PC-9 (cell line): Measurements from ENCODE around the gene PTPRM. TPM values are rescaled to one million over a fixed set of nuclear protein-coding genes. Genes with fewer than 3 reads are reported as not detected.

Experiments
- BruUV-seq: library from RNA; stranded (reverse); fragments of 400-500 nt; replicated peaks from 2 replicates; lab custom pipeline; 2021; lab: Mats Ljungman, UMichigan
- CTCF ChIA-PET: fragments of 300-600 bp; sonication (Branson Sonifier 250); formaldehyde crosslinking; loops from one replicate; lab custom pipeline; 2022; ENCODE audit warnings: antibody characterized with exemption; lab: Charles Lee
- POLR2A ChIA-PET: fragments of 300-600 bp; sonication (Branson Sonifier 250); formaldehyde crosslinking; loops from one replicate; lab custom pipeline; 2022; ENCODE audit warnings: antibody characterized with exemption; ENCODE audit not compliant: unreplicated experiment; lab: Charles Lee
- DNase-seq, 2 experiments: peaks; one replicate each; pipeline versions ENCODE4 v3.0.0 to v3.0.0-alpha.2; 2015 to 2022; ENCODE audit warnings: mixed read lengths in 1 of 2
- H2AFZ ChIP-seq: fragments of 200-600 bp; sonication (generic); 2 replicates; pipeline ENCODE4 v1.8.1; 2017; ENCODE audit warnings: antibody characterized with exemption
- H3F3A ChIP-seq: fragments of 200-600 bp; sonication (generic); 2 replicates; pipeline ENCODE4 v1.8.1; 2017; ENCODE audit warnings: antibody characterized with exemption, mild to moderate bottlenecking, low read depth; ENCODE audit not compliant: insufficient read depth
- H3K27ac ChIP-seq: fragments of 200-600 bp; sonication (generic); 2 replicates; pipeline ENCODE4 v1.6.1; 2016; ENCODE audit warnings: mixed run types
- H3K27me3 ChIP-seq: fragments of 200-600 bp; sonication (generic); 2 replicates; pipeline ENCODE4 v1.6.1; 2016; ENCODE audit warnings: low read depth, mixed run types; ENCODE audit not compliant: insufficient read depth
- H3K36me3 ChIP-seq: fragments of 200-600 bp; sonication (generic); 2 replicates; pipeline ENCODE4 v1.6.1; 2016; ENCODE audit warnings: low read depth, mixed run types
- H3K4me1 ChIP-seq: fragments of 200-600 bp; sonication (generic); replicated peaks from 2 replicates; pipeline ENCODE4 v1.6.1; 2016; ENCODE audit warnings: mixed run types; ENCODE audit not compliant: insufficient read depth
- H3K4me2 ChIP-seq: fragments of 200-600 bp; sonication (generic); 2 replicates; pipeline ENCODE4 v1.6.1; 2017; ENCODE audit warnings: mixed run types
- H3K4me3 ChIP-seq: fragments of 200-600 bp; sonication (generic); 2 replicates; pipeline ENCODE4 v1.6.1; 2016; ENCODE audit warnings: mixed run types
- H3K79me2 ChIP-seq: fragments of 200-600 bp; sonication (generic); 2 replicates; pipeline ENCODE4 v1.6.1; 2017; ENCODE audit warnings: low read depth, mixed run types
- H3K9me2 ChIP-seq: fragments of 200-600 bp; sonication (generic); 2 replicates; pipeline ENCODE4 v1.8.1; 2017; ENCODE audit warnings: mild to moderate bottlenecking; ENCODE audit not compliant: insufficient read depth
- H3K9me3 ChIP-seq: fragments of 200-600 bp; sonication (generic); 2 replicates; pipeline ENCODE4 v1.8.1; 2016; ENCODE audit warnings: low read depth; ENCODE audit not compliant: insufficient read depth
- H4K20me1 ChIP-seq: fragments of 200-600 bp; sonication (generic); 2 replicates; pipeline ENCODE4 v1.8.1; 2017; ENCODE audit not compliant: insufficient read depth
- EZH2 ChIP-seq: fragments of 200-600 bp; sonication (generic); IDR thresholded peaks from 2 replicates; pipeline ENCODE4 v1.8.0; 2017; ENCODE audit warnings: antibody characterized with exemption, low read depth
- intact Hi-C: fragments of 100-400 bp; cut with micrococcal nuclease; formaldehyde crosslinking; loops from one replicate; pipeline ENCODE4 v1.10.0; 2022; ENCODE audit not compliant: unreplicated experiment
- total RNA-seq: library from RNA; stranded (reverse); gene quantifications from 2 replicates; pipeline ENCODE4 v1.2.3, GENCODE V29; 2021
- TF ChIP-seq, protein P1 (sequence below): fragments of 200-600 bp; sonication (generic); conservative IDR thresholded peaks from 2 replicates; pipeline ENCODE4 v1.6.1; 2017; ENCODE audit warnings: mixed run types, antibody characterized with exemption, mild to moderate bottlenecking, moderate library complexity

PTPRM gene
- total RNA-seq, 1 experiment from 2014 or later = 32.5 TPM

DNA sequence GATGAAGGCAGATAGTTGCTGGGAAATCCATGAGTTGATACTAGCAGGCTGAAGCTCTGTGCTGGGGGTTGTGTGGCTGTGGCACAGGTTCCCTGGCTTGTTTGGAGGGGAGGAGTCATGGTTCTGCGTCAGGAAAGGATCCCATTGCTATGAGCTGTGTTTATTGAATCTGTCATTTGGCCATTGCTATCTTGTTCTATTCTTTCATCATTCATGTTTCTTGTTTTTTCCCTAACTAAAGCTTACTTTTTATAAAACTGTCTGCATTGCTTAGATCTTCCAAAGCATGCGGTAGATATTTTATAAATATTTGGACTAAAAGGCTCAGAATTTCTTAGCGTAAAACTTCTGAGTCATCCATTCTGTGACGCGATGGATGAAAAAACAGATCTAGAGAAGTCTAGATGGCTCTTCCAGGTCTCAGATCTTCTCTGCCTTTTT, 335.3 kb downstream of the PTPRM start:
- no peak overlapping the region for H3K27ac ChIP-seq
- no peaks in the 10 kb centered on the region for H3K79me2 ChIP-seq
- no peaks in the 10 kb centered on the region for H3K9me2 ChIP-seq
- CTCF ChIA-PET = interaction anchor here (1.2 kb wide), 1 partner anchor 24 kb away, joined by 3 read pairs; no protein-coding TSS in a partner anchor
- no peak overlapping the region for H3K4me3 ChIP-seq
- DNase-seq = no peak
- POLR2A ChIA-PET = no interaction called here
- 0 out of 2 replicates have a peak, but pooled peaks cover 3% of the 10 kb centered on the region for H3K9me3 ChIP-seq
- TF ChIP-seq, protein P1, sequence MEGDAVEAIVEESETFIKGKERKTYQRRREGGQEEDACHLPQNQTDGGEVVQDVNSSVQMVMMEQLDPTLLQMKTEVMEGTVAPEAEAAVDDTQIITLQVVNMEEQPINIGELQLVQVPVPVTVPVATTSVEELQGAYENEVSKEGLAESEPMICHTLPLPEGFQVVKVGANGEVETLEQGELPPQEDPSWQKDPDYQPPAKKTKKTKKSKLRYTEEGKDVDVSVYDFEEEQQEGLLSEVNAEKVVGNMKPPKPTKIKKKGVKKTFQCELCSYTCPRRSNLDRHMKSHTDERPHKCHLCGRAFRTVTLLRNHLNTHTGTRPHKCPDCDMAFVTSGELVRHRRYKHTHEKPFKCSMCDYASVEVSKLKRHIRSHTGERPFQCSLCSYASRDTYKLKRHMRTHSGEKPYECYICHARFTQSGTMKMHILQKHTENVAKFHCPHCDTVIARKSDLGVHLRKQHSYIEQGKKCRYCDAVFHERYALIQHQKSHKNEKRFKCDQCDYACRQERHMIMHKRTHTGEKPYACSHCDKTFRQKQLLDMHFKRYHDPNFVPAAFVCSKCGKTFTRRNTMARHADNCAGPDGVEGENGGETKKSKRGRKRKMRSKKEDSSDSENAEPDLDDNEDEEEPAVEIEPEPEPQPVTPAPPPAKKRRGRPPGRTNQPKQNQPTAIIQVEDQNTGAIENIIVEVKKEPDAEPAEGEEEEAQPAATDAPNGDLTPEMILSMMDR = no peak
- no peak for TF ChIP-seq EZH2
- H3K27me3 ChIP-seq = no peaks in the 10 kb centered on the region
- intact Hi-C loops = no loop called here
- H2AFZ ChIP-seq = no peak overlapping the region
- H3K4me1 ChIP-seq = peaks cover 24% of the 10 kb centered on the region
- no TSS peak for BruUV-seq
- no peaks in the 10 kb centered on the region for H4K20me1 ChIP-seq
- H3K4me2 ChIP-seq = no peak overlapping the region
- H3F3A ChIP-seq = peaks cover 12% of the 10 kb centered on the region; the same call in 1 of the 2 replicates
- no peaks in the 10 kb centered on the region for H3K36me3 ChIP-seq

DNA sequence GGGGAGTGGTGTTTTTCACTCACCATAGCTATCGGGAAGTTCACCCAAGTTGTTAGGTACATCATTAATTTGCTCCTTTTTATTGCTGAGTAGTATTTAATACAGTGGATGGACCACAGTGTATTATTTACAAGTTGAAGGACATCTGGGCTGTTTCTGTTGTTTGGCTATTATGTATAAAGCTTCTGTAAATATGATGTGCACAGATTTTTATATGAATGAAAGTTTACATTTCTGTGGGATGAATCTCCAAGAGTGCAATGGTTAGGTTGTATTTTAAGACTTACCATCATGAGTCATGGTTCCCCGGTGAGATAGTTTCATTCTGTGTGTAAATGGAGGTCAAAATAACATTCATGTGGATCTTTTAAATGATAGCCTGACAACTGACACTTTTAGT, 337.4 kb downstream of the PTPRM start:
- DNase-seq = peak in 1 of 2 experiments; percentile 67
- H2AFZ ChIP-seq = peak overlapping the region; percentile 50; the same call in 1 of the 2 replicates
- BruUV-seq = no TSS peak
- H3K4me3 ChIP-seq = no peak overlapping the region
- no peaks in the 10 kb centered on the region for H3K9me2 ChIP-seq
- no peak for TF ChIP-seq EZH2
- TF ChIP-seq, protein P1 = no peak
- H3K27ac ChIP-seq = peak overlapping the region; percentile 34
- ChIA-PET POLR2A (no interaction called here), CTCF (no interaction called here)
- no peaks in the 10 kb centered on the region for H4K20me1 ChIP-seq
- H3K4me2 ChIP-seq = peak overlapping the region; percentile 20; the same call in 1 of the 2 replicates
- H3K4me1 ChIP-seq = peaks cover 32% of the 10 kb centered on the region
- no peaks in the 10 kb centered on the region for H3K79me2 ChIP-seq
- intact Hi-C loops = no loop called here
- 0 out of 2 replicates have a peak, but pooled peaks cover 3% of the 10 kb centered on the region for H3K9me3 ChIP-seq
- no peaks in the 10 kb centered on the region for H3K36me3 ChIP-seq
- no peaks in the 10 kb centered on the region for H3K27me3 ChIP-seq
- peaks cover 27% of the 10 kb centered on the region; the same call in 1 of the 2 replicates for H3F3A ChIP-seq

DNA sequence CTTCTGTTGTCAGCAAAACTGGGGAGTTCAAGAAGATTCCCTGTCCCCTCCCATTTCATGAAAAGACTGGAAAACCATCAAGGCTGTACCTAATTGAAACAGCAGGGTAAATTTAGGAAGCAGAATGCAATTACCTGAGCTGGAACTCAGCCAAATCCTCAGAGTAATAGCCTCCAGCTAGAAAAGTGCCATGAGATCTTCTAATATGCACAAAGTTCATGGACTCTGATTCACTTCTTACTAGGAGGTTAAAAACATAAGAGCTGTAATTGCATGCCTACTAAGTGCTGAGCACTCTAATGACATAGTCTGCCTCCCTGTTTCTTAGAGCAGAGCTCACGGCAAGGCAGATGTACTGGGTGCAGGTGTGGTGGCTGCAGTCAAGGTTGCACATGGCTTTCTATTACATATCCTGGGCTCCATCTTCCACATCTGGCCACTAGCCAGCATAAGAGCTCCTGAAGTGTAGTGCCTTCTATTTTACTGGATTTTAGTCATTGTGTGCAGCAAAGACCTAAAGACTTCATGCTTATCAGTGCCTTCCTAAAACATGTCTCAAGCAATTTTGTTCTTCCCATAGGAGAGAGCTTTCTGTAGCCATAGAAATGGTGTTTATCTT, 341.7 kb downstream of the PTPRM start:
- DNase-seq = peak in 1 of 2 experiments; percentile 58

More for the DNA sequence above, 341.7 kb downstream of the PTPRM start:
- Histone ChIP-seq H3K36me3 (no peaks in the 10 kb centered on the region), H3K4me2 (peak overlapping the region; percentile 3; the same call in 1 of the 2 replicates), H3K27me3 (no peaks in the 10 kb centered on the region), H3K27ac (no peak overlapping the region), H3F3A (peaks cover 24% of the 10 kb centered on the region; the same call in 1 of the 2 replicates), H3K4me3 (no peak overlapping the region), H2AFZ (no peak overlapping the region), H3K4me1 (peaks cover 36% of the 10 kb centered on the region), H3K9me2 (no peaks in the 10 kb centered on the region), H4K20me1 (no peaks in the 10 kb centered on the region), H3K9me3 (0 out of 2 replicates have a peak, but pooled peaks cover 3% of the 10 kb centered on the region), H3K79me2 (no peaks in the 10 kb centered on the region)
- intact Hi-C loops = no loop called here
- no TSS peak for BruUV-seq
- ChIA-PET CTCF (interaction anchor here (0.6 kb wide), 1 partner anchor 326 kb away, joined by 7 read pairs; no protein-coding TSS in a partner anchor), POLR2A (no interaction called here)
- TF ChIP-seq, protein P1 = no peak
- no peak for TF ChIP-seq EZH2
